MV-4-11 (cell line): ENCODE results near the gene PFDN5.
"Not testable (repeated sequence)": the region's sequence is repeated elsewhere in the genome, so short reads cannot be mapped to it uniquely, and the experiment has no call there.

Source experiments
- DNase-seq: peaks from one replicate; lab custom pipeline; 2025; lab: John Stamatoyannopoulos, UW

The PFDN5 gene

GRCh38 chr12:53327435-53328042 is 32.2 kb downstream of the PFDN5 start:
- DNase-seq = no peak

- DNase-seq = no peak
These were observed 32.7 kb downstream of the PFDN5 start for GRCh38 chr12:53328043-53328435.

GRCh38 chr12:53330671-53331070 is 35.3 kb downstream of the PFDN5 start:
- DNase-seq = no peak

GRCh38 chr12:53332339-53332738 is 37.0 kb downstream of the PFDN5 start:
- not testable (repeated sequence) for DNase-seq

GRCh38 chr12:53332744-53333143 is 37.4 kb downstream of the PFDN5 start:
- no peak for DNase-seq

GRCh38 chr12:53333289-53333688 is 37.9 kb downstream of the PFDN5 start:
- DNase-seq = no peak

GRCh38 chr12:53333845-53334244 is 38.5 kb downstream of the PFDN5 start:
- no peak for DNase-seq

GRCh38 chr12:53334822-53335221 is 39.5 kb downstream of the PFDN5 start:
- no peak for DNase-seq

- peak; percentile 41 for DNase-seq
These were observed 40.9 kb downstream of the PFDN5 start, which contains the start of gene SP7 for GRCh38 chr12:53336181-53336681. TSS of gene SP7 (minus strand) at chr12:53336354. CDS start at chr12:53335646, 708 bp downstream.

- DNase-seq = no peak
These were observed 42.7 kb downstream of the PFDN5 start for GRCh38 chr12:53338017-53338416.

- DNase-seq = no peak
These were observed 43.6 kb downstream of the PFDN5 start for GRCh38 chr12:53338916-53339315.

GRCh38 chr12:53340398-53340797 is 45.1 kb downstream of the PFDN5 start:
- no peak for DNase-seq

- no peak for DNase-seq
These were observed 48.1 kb downstream of the PFDN5 start for GRCh38 chr12:53343449-53343848.

GRCh38 chr12:53343969-53344368 is 48.6 kb downstream of the PFDN5 start:
- DNase-seq = no peak

GRCh38 chr12:53344487-53344823 is 49.1 kb downstream of the PFDN5 start:
- no peak for DNase-seq

GRCh38 chr12:53344824-53345485 is 49.6 kb downstream of the PFDN5 start:
- peak; percentile 41 for DNase-seq

- no peak for DNase-seq
These were observed 50.3 kb downstream of the PFDN5 start for GRCh38 chr12:53345486-53346188.

- DNase-seq = peak; percentile 54
These were observed 51.1 kb downstream of the PFDN5 start for GRCh38 chr12:53346491-53346890.

GRCh38 chr12:53347905-53348304 is 52.6 kb downstream of the PFDN5 start:
- no peak for DNase-seq
